AG10803 (cell line): ENCODE data around the gene TEX261.

Experiments used
- DNase-seq: peaks from one replicate; pipeline ENCODE4 v3.0.0; 2010; ENCODE audit warnings: low read depth
- H3K4me3 ChIP-seq: 2 replicates; pipeline ENCODE4 v1.5.1; 2011; ENCODE audit warnings: mild to moderate bottlenecking, low read length, control low read depth
- TF ChIP-seq, protein P1 (sequence below): conservative IDR thresholded peaks from 2 replicates; pipeline ENCODE4 v1.5.1; 2011; ENCODE audit warnings: mild to moderate bottlenecking, low read length, control low read depth, inconsistent platforms

The TEX261 gene

GRCh38 chr2:70941701-70942100, 53.0 kb downstream of the TEX261 start:
- no peak for DNase-seq
- TF ChIP-seq, protein P1, sequence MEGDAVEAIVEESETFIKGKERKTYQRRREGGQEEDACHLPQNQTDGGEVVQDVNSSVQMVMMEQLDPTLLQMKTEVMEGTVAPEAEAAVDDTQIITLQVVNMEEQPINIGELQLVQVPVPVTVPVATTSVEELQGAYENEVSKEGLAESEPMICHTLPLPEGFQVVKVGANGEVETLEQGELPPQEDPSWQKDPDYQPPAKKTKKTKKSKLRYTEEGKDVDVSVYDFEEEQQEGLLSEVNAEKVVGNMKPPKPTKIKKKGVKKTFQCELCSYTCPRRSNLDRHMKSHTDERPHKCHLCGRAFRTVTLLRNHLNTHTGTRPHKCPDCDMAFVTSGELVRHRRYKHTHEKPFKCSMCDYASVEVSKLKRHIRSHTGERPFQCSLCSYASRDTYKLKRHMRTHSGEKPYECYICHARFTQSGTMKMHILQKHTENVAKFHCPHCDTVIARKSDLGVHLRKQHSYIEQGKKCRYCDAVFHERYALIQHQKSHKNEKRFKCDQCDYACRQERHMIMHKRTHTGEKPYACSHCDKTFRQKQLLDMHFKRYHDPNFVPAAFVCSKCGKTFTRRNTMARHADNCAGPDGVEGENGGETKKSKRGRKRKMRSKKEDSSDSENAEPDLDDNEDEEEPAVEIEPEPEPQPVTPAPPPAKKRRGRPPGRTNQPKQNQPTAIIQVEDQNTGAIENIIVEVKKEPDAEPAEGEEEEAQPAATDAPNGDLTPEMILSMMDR = no peak
- H3K4me3 ChIP-seq = no peak overlapping the region

GRCh38 chr2:70941186-70941585, 53.5 kb downstream of the TEX261 start:
- H3K4me3 ChIP-seq = no peak overlapping the region
- TF ChIP-seq, protein P1 = no peak
- no peak for DNase-seq

- TF ChIP-seq, protein P1 = no peak
- H3K4me3 ChIP-seq = no peak overlapping the region
- DNase-seq = no peak
Measured at GRCh38 chr2:70939839-70940580, 54.7 kb downstream of the TEX261 start.

DNA sequence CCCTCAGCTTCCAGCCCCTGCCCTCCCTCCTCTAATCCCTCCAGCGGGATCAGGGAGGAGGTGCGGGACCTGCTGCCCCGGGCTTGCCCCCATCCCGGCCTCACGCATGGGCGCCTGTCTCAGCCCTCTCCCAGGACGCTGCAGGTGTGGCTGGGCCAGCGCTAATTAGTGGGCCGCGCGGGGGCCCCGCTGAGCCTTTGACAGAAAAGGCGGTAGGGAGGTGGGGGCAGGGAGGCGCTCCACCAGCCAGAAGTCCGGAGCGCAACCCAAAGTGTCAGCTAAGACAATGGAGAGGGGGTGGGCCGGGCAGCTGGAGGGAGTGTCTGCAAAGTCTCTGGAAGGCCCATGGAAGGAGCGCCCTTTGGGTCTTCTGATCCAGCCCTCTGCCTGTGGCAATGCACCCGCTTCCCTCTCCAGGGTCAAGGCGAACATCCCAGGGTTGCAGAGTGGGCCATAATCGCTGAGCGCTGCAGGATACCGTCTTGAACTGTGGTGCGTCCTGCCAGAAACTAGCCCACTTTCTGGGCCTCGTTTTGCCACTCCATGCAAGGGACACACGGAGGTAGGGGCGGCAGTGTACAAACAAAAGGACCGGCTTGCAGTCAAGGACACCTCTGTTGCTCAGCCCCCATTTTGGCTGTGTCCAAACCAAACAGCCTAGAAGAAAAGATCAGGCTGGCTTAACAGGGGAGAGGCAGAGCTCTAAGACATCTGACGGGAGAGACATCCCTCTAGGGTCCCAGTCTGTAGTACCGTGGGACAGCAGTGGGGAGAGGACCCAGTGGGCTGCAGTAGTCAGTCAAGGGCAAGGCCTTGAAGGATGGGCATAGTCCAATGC, 55.5 kb downstream of the TEX261 start:
- TF ChIP-seq, protein P1 = no peak
- DNase-seq = no peak
- no peak overlapping the region for H3K4me3 ChIP-seq

DNA sequence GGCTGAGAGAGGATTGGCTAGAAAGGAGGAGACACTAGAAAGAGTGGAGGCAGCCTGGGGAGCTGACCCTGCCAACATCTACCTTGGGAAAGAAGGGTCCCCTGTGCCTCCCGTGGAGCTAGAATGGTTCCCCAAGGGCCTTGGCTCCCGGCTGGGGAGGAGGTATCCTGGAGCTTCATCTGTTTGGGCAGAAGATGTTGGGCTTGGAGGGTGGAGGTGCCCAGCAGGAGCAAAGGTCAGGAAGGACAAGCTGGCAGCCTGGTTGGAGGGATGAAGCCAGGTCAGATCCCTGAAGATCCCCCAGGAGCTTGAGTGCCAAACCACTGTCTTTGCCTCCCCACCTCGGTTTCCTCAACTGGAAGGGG, 56.1 kb downstream of the TEX261 start:
- H3K4me3 ChIP-seq = no peak overlapping the region
- no peak for DNase-seq
- TF ChIP-seq, protein P1 = no peak

DNA sequence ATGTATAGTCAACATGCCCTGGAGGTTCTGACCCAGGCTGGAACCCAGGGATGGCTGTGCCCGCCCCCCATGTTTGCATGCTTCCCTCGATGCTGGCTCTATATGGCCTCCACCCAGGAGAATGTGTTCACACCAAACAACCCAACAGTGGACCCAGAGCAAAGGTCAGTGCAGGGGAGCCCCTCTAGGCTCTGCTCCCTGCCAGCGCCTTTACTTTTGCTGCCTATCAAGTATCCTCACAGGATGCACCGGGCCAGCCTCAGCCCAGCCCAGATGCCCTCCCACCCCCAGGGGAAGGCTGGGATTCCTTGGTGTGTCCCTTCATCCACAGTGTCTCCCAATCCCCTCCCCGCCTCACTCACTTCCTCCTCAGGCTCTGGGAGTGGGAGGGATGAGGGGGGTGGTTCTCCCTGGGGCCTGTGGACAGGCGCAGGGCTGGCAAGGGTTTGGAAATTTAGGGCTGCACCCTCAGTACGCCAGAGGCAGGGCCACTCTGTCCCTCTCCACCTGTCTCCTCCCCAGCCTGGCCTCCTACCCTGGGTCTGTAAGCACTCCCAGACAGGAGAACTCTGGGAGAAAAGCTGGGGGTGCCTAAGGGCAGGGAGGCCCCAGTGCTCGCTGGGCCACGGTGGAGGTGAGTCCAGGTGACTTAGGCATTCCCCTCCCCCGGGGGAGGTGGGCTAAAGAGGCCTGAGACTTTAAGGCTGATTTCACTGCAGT, 56.6 kb downstream of the TEX261 start:
- H3K4me3 ChIP-seq = no peak overlapping the region
- DNase-seq = no peak
- TF ChIP-seq, protein P1 = no peak
